ENCODE measurements around the gene CD34.

CD34 gene

DNA sequence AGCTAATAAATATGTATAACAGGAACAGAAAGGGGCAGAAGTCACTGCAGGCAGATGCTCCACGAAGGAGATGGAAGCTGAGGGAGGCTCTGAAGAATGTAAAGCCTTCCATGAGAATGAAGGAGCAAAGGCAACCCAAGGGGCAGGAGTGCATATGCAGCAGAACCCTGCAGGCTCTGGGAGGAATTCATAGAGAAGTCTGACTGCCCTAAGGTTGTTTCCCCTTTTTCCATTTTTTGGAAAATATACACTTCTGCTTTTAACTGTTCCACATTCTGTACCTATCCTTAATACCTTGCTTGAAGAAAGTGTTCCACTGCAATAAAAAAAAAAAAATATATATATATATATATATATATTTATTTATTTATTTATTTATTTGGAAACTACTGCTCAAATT lies 69.6 kb downstream of the CD34 start:
- Histone ChIP-seq H3K27ac (ENCODE audit: low read depth, low read length) (no peak overlapping the region), H3K9ac (ENCODE audit: low read length in 5 of 5) (no peak overlapping the region), H3K36me3 (ENCODE audit: control insufficient read depth in 5 of 5, insufficient read depth in 5 of 5, low read length in 5 of 5) (peaks cover 0 to 12% (median 7%) of the 10 kb centered on the region in 5 donors), H3K9me3 (ENCODE audit: control insufficient read depth in 5 of 5, low read length in 5 of 5) (no peaks in the 10 kb centered on the region), H3K27me3 (ENCODE audit: control insufficient read depth in 5 of 5, insufficient read depth in 4 of 5, low read length in 5 of 5) (no peaks in the 10 kb centered on the region), H3K4me1 (ENCODE audit: control insufficient read depth in 5 of 5, insufficient read depth in 5 of 5, low read length in 5 of 5) (peaks cover 0 to 34% (median 19%) of the 10 kb centered on the region in 5 donors), H3K4me3 (ENCODE audit: low read depth in 1 of 5, low read length in 5 of 5) (no peak overlapping the region)

DNA sequence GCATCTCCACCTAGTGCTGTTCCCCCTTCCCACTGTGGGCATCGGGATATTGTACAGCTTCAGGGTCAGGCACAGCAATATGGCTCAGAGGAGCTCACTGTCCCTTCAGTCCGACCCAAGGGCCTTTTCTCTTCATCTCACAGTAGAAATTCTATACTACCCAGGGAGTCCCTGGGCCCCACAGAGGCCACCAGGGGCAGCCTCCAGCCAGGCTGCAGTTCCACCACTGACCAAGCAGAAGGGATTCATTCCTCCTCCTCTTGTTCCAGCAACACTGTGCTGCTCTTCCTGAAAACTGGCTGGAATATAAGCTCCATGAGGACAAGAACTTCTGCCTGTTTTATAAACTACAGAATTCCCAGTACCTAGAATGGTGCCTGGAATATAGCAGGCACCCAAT lies 70.5 kb downstream of the CD34 start:
- Histone ChIP-seq H3K4me1 (ENCODE audit: control insufficient read depth in 5 of 5, insufficient read depth in 5 of 5, low read length in 5 of 5) (peaks cover 0 to 35% (median 19%) of the 10 kb centered on the region in 5 donors), H3K36me3 (ENCODE audit: control insufficient read depth in 5 of 5, insufficient read depth in 5 of 5, low read length in 5 of 5) (peaks cover 0 to 12% (median 7%) of the 10 kb centered on the region in 5 donors), H3K9ac (ENCODE audit: low read length in 5 of 5) (no peak overlapping the region), H3K9me3 (ENCODE audit: control insufficient read depth in 5 of 5, low read length in 5 of 5) (no peaks in the 10 kb centered on the region), H3K4me3 (ENCODE audit: low read depth in 1 of 5, low read length in 5 of 5) (no peak overlapping the region), H3K27me3 (ENCODE audit: control insufficient read depth in 5 of 5, insufficient read depth in 4 of 5, low read length in 5 of 5) (no peaks in the 10 kb centered on the region), H3K27ac (ENCODE audit: low read depth, low read length) (no peak overlapping the region)

DNA sequence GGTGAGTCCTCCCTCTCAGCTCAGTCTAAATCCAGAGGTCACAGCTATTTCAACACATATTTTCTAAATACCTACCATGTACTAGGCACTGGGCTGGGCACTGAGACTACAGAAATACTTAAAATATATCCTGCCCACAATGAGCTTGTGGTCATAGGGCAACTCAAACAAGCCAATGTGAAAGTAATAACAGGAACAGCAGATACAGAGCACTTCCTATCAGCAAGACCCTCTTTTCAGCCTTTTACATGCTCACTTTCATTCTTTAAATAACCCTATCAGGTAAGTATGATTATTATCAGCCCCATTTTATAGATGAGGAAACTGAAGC lies 71.9 kb downstream of the CD34 start:
- H3K9me3 ChIP-seq (ENCODE audit: control insufficient read depth in 5 of 5, low read length in 5 of 5): no peaks in the 10 kb centered on the region
- H3K36me3 ChIP-seq (ENCODE audit: control insufficient read depth in 5 of 5, insufficient read depth in 5 of 5, low read length in 5 of 5): peaks cover 0 to 12% (median 7%) of the 10 kb centered on the region in 5 donors
- H3K27ac ChIP-seq (ENCODE audit: low read depth, low read length): no peak overlapping the region
- H3K9ac ChIP-seq (ENCODE audit: low read length in 5 of 5): no peak overlapping the region
- H3K4me3 ChIP-seq (ENCODE audit: low read depth in 1 of 5, low read length in 5 of 5): no peak overlapping the region
- no peaks in the 10 kb centered on the region for H3K27me3 ChIP-seq (ENCODE audit: control insufficient read depth in 5 of 5, insufficient read depth in 4 of 5, low read length in 5 of 5)
- peaks cover 3 to 32% (median 17%) of the 10 kb centered on the region in 5 donors for H3K4me1 ChIP-seq (ENCODE audit: control insufficient read depth in 5 of 5, insufficient read depth in 5 of 5, low read length in 5 of 5)

DNA sequence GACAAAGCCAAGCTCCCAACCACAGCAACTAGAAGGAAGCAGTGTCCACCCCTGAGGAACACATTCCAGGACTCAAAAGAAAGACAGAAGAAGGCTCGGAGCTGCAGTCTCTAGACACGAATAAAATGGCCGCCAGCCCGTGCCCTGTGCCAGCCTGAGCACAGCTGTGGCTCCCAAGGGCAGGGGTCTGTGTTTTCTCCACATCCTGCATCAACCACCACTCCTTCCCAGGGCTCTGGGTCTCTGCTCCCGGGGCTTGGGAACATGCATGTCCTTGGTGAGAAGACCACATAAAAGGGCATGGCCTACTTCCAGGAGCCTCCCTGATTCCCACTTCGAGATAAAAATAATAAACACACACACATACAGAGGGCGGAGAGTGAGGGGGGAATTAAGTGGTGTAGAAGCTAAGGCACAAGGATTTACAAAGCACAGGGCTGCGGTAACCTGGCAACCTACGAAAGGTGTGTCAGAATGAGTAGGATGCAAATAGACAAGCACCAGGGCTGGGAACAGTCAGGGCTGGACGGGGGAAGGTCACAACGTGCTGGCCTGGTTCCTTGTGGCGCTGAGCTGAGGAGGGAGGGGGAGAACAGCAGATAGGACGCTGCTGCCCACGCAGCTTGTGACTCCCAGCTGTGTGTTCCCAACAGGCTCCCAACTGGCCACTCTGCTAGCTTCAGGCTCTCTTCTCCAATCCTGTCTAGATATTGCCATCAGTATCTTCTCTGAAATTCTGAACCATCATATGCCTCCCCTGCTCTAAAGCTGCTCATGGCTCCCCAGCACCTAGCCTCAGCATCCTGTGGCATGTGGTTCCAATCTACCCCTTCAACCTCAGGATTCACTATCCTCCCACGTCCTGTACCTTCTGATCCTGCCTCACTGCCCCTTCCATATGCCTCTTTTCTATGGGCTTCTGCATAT lies 72.5 kb downstream of the CD34 start:
- Histone ChIP-seq H3K4me1 (ENCODE audit: control insufficient read depth in 5 of 5, insufficient read depth in 5 of 5, low read length in 5 of 5) (peaks cover 3 to 33% (median 22%) of the 10 kb centered on the region in 5 donors), H3K36me3 (ENCODE audit: control insufficient read depth in 5 of 5, insufficient read depth in 5 of 5, low read length in 5 of 5) (peaks cover 0 to 12% (median 7%) of the 10 kb centered on the region in 5 donors), H3K9me3 (ENCODE audit: control insufficient read depth in 5 of 5, low read length in 5 of 5) (no peaks in the 10 kb centered on the region), H3K9ac (ENCODE audit: low read length in 5 of 5) (no peak overlapping the region), H3K27ac (ENCODE audit: low read depth, low read length) (no peak overlapping the region), H3K4me3 (ENCODE audit: low read depth in 1 of 5, low read length in 5 of 5) (no peak overlapping the region), H3K27me3 (ENCODE audit: control insufficient read depth in 5 of 5, insufficient read depth in 4 of 5, low read length in 5 of 5) (no peaks in the 10 kb centered on the region)

DNA sequence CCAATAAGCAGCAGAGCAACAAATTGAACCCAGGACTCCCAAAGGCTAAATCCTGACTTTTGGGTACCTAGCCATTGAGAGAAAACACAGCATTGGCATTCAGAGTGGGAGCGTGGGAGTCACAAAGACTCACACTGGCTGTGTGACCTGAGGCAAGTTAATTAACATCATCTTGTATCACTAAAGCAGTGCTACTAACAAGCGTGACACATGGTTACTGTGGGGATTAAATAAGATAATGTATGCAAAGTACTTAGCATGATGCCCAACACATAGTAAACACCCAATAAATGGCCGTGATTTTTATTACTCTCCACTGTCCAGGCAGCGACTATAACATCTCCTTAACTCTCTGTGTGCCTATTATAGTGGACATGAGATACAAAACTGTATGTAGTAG lies 73.3 kb downstream of the CD34 start:
- no peaks in the 10 kb centered on the region for H3K9me3 ChIP-seq (ENCODE audit: control insufficient read depth in 5 of 5, low read length in 5 of 5)
- H3K27me3 ChIP-seq (ENCODE audit: control insufficient read depth in 5 of 5, insufficient read depth in 4 of 5, low read length in 5 of 5): no peaks in the 10 kb centered on the region
- H3K27ac ChIP-seq (ENCODE audit: low read depth, low read length): no peak overlapping the region
- H3K4me1 ChIP-seq (ENCODE audit: control insufficient read depth in 5 of 5, insufficient read depth in 5 of 5, low read length in 5 of 5): peaks cover 3 to 36% (median 24%) of the 10 kb centered on the region in 5 donors
- H3K36me3 ChIP-seq (ENCODE audit: control insufficient read depth in 5 of 5, insufficient read depth in 5 of 5, low read length in 5 of 5): peaks cover 0 to 12% (median 6%) of the 10 kb centered on the region in 5 donors
- no peak overlapping the region for H3K9ac ChIP-seq (ENCODE audit: low read length in 5 of 5)
- H3K4me3 ChIP-seq (ENCODE audit: low read depth in 1 of 5, low read length in 5 of 5): no peak overlapping the region

DNA sequence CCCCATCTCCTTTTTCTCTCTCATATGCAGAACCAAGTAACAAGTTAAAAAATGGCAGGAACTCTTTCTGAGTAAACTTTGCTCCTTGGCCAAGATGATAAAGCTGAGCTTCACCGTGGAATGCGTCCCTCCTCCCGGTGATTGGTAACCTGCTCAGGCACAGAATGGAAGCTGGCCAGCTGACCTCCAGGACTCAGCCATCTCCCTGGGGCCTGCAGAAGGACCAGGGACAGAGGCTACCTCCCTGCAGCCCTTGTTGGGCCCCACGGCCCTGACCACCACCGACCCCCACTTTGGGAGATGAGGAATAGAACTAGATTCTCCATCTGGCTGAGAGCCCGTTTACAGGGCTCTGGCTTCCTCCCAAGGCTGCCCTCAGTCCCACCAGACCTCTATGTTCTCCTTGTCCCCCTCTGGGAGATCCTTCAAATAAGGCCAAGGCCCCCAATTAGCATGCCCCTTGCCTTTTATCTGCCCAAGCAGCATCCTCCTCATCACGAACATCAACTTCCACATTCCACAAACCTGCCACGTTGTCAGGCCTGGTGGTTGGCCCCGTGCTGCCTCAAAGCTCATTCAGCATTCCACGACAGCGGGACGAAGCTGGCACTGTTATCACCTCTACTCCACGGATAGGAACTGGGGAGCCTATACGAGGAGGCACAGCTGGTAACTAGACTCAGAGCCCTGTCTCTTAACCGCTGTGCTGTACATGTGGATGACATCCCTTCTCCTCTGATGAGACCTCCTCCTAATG lies 74.2 kb downstream of the CD34 start:
- peaks cover 3 to 43% (median 33%) of the 10 kb centered on the region in 5 donors for H3K4me1 ChIP-seq (ENCODE audit: control insufficient read depth in 5 of 5, insufficient read depth in 5 of 5, low read length in 5 of 5)
- peaks cover 0 to 6% (median 4%) of the 10 kb centered on the region in 5 donors for H3K36me3 ChIP-seq (ENCODE audit: control insufficient read depth in 5 of 5, insufficient read depth in 5 of 5, low read length in 5 of 5)
- no peaks in the 10 kb centered on the region for H3K9me3 ChIP-seq (ENCODE audit: control insufficient read depth in 5 of 5, low read length in 5 of 5)
- H3K27ac ChIP-seq (ENCODE audit: low read depth, low read length): no peak overlapping the region
- H3K27me3 ChIP-seq (ENCODE audit: control insufficient read depth in 5 of 5, insufficient read depth in 4 of 5, low read length in 5 of 5): no peaks in the 10 kb centered on the region
- H3K9ac ChIP-seq (ENCODE audit: low read length in 5 of 5): no peak overlapping the region
- no peak overlapping the region for H3K4me3 ChIP-seq (ENCODE audit: low read depth in 1 of 5, low read length in 5 of 5)

DNA sequence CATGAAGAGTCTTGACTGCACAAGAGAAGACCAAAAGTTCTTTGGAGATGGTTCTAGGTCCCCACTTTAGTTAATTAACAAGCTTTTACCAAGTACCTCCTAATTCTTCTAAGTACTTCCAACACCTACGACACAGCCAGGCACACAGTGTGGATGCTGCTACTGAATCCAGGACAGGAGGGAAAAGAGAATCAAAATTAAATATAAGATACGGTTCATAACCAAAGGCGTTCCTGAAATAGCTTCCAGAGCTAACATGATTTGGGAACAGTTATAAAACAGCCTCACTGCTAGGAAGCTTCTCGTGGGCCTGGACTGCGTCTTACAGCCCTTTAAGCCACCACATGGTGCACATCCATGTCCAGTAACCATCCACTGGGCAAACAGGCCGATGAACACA lies 75.0 kb downstream of the CD34 start:
- H3K27ac ChIP-seq (ENCODE audit: low read depth, low read length): no peak overlapping the region
- no peak overlapping the region for H3K4me3 ChIP-seq (ENCODE audit: low read depth in 1 of 5, low read length in 5 of 5)
- H3K27me3 ChIP-seq (ENCODE audit: control insufficient read depth in 5 of 5, insufficient read depth in 4 of 5, low read length in 5 of 5): no peaks in the 10 kb centered on the region
- peaks cover 0 to 6% (median 4%) of the 10 kb centered on the region in 5 donors for H3K36me3 ChIP-seq (ENCODE audit: control insufficient read depth in 5 of 5, insufficient read depth in 5 of 5, low read length in 5 of 5)
- H3K9me3 ChIP-seq (ENCODE audit: control insufficient read depth in 5 of 5, low read length in 5 of 5): no peaks in the 10 kb centered on the region
- peaks cover 5 to 51% (median 41%) of the 10 kb centered on the region in 5 donors for H3K4me1 ChIP-seq (ENCODE audit: control insufficient read depth in 5 of 5, insufficient read depth in 5 of 5, low read length in 5 of 5)
- H3K9ac ChIP-seq (ENCODE audit: low read length in 5 of 5): no peak overlapping the region

DNA sequence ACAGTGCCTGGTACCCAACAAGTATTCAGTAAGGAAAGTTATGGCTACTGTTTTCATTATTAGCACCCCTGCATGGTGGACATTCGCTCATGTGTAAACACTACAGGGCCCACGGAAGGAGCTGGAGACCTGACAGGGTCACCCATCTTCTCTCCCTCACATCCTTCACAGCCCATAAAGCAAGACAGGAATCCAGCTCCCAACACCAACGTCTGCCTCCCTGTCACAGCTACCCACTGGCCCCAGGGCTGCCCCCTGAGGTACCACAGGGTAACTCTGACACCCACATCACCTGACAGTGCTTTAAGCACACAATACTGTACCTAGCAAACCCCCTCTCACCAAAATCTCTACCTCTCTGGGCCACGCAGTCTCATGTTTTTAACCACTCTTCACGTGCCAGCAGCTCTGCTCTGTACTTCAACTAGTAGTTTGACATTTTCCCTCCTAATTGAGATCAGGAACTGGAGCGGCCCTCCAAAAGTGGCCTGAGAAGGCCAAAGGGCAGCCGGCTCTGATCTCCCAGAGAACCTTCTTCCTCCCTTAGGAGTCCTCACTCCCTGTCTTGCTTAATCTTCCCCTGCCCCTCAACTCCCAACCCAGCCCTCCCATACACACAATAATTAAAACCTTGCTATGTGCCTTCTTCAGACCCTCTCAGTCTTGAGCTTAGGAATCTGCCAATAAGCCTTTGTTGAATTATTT lies 76.8 kb downstream of the CD34 start:
- H3K27ac ChIP-seq (ENCODE audit: low read depth, low read length): peak overlapping the region; percentile 24
- H3K9me3 ChIP-seq (ENCODE audit: control insufficient read depth in 5 of 5, low read length in 5 of 5): no peaks in the 10 kb centered on the region
- peak overlapping the region in 2 of 5 donors; percentile 16 to 24 for H3K9ac ChIP-seq (ENCODE audit: low read length in 5 of 5)
- peaks cover 5 to 54% (median 46%) of the 10 kb centered on the region in 5 donors for H3K4me1 ChIP-seq (ENCODE audit: control insufficient read depth in 5 of 5, insufficient read depth in 5 of 5, low read length in 5 of 5)
- H3K4me3 ChIP-seq (ENCODE audit: low read depth in 1 of 5, low read length in 5 of 5): no peak overlapping the region
- no peaks in the 10 kb centered on the region for H3K27me3 ChIP-seq (ENCODE audit: control insufficient read depth in 5 of 5, insufficient read depth in 4 of 5, low read length in 5 of 5)
- peaks cover 0 to 6% (median 0%) of the 10 kb centered on the region in 5 donors for H3K36me3 ChIP-seq (ENCODE audit: control insufficient read depth in 5 of 5, insufficient read depth in 5 of 5, low read length in 5 of 5)

DNA sequence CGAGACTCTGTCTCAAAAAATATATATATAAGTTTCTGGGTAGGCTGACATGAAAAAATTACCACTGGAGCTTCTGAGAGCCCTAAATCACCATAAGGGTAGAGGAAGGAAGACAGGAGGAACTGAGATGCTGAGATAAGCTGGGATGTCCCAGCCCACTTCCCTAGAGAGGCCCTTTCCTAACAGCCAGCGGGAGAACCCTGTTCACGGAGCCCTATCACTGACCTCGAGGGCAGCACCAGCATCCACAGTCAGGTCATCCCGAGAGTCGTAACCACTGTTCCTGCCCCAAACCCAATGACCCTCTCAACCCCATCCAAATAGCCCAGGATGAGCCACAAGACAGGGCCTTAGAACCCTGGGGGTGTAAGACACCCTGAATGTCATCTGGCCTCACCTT lies 77.5 kb downstream of the CD34 start:
- H3K27me3 ChIP-seq (ENCODE audit: control insufficient read depth in 5 of 5, insufficient read depth in 4 of 5, low read length in 5 of 5): no peaks in the 10 kb centered on the region
- H3K9ac ChIP-seq (ENCODE audit: low read length in 5 of 5): no peak overlapping the region
- no peaks in the 10 kb centered on the region for H3K9me3 ChIP-seq (ENCODE audit: control insufficient read depth in 5 of 5, low read length in 5 of 5)
- H3K4me3 ChIP-seq (ENCODE audit: low read depth in 1 of 5, low read length in 5 of 5): no peak overlapping the region
- peaks cover 8 to 50% (median 48%) of the 10 kb centered on the region in 5 donors for H3K4me1 ChIP-seq (ENCODE audit: control insufficient read depth in 5 of 5, insufficient read depth in 5 of 5, low read length in 5 of 5)
- H3K36me3 ChIP-seq (ENCODE audit: control insufficient read depth in 5 of 5, insufficient read depth in 5 of 5, low read length in 5 of 5): peaks cover 0 to 6% (median 0%) of the 10 kb centered on the region in 5 donors
- no peak overlapping the region for H3K27ac ChIP-seq (ENCODE audit: low read depth, low read length)
